Stromal cell of bone marrow (primary cell): ENCODE data around the gene CLCNKB.
"Not testable (repeated sequence)": the region's sequence is repeated elsewhere in the genome, so short reads cannot be mapped to it uniquely, and the experiment has no call there.

Experiments used
- DNase-seq: peaks from one replicate; pipeline ENCODE4 v3.0.0-alpha.2; 2012; ENCODE audit warnings: low read depth

Gene CLCNKB

GRCh38 chr1:16033103-16033632 lies 10.4 kb upstream of the CLCNKB start:
- not testable (repeated sequence) for DNase-seq

DNA sequence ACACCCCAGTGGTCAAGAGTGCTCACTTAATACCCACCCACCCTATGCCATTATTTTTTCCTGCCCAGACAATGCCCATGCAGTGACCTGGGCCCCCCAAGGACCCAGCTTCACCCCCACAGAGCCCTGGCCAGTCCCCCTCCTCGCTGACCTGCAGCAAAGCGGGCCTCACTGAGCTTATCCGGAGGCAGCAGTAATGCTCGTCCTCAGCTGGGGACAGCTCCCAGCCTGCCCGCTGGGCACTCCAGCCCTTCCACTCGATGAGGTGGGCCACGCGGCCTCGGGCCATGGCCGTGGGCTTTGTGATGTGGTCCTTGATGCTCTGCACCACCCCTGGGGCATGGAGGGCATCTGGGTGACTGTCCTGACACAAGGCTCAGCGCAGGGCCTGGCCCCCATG lies 7.1 kb upstream of the CLCNKB start:
- not testable (repeated sequence) for DNase-seq

DNA sequence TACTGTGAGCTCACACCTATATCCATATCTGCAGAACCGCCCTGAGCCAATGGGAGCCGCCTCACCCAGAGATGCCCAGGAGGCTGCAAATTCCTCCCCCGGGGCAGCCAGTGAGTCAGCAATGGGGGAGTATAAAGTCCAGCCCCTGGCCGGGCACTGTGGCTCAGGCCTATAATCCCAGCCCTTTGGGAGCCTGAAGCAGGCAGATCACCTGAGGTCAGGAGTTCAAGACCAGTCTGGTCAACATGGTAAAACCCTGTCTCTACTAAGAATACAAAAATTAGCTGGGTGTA lies 5.0 kb upstream of the CLCNKB start:
- no peak for DNase-seq

GRCh38 chr1:16039871-16040270 lies 3.7 kb upstream of the CLCNKB start:
- DNase-seq, result not testable (repeated sequence)

GRCh38 chr1:16041200-16041599 lies 2.4 kb upstream of the CLCNKB start:
- DNase-seq, result no peak

- no peak for DNase-seq
These were observed 1.5 kb upstream of the CLCNKB start for GRCh38 chr1:16042096-16042495.

GRCh38 chr1:16042654-16043053 lies 928 bp upstream of the CLCNKB start:
- not testable (repeated sequence) for DNase-seq

GRCh38 chr1:16043950-16044349 lies 368 bp downstream of the CLCNKB start:
- no peak for DNase-seq

GRCh38 chr1:16046842-16047241 lies 3.3 kb downstream of the CLCNKB start:
- DNase-seq, result no peak

GRCh38 chr1:16047791-16048475 lies 4.4 kb downstream of the CLCNKB start:
- no peak for DNase-seq

DNA sequence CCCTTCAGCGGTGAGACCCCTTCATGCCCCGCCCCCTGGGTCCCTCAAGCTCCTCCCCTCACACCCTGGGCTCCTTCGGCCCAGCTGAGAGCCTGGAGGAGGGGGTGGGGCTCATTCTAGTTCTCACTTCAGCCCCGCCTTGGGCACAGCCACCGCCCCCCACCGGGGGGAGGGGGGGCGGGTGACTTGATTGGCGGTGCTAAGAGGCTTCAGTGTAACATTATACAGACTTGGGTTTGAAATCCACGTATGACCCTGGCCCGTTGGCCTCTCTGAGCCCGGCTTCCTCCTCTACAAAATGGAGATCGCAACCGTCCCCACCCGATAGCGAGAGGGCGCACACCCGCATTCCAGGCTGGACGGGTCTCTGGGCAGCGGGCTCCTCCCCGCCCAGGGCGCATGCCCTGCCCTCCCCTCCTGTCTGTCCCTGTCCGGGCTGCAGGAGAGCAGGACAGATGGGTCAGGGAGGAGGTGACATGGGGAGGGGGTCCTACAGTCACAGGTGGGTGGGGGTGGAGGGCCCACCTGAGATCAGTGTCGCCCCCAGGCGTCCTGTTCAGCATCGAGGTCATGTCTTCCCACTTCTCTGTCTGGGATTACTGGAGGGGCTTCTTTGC lies 5.1 kb downstream of the CLCNKB start:
- no peak for DNase-seq

DNA sequence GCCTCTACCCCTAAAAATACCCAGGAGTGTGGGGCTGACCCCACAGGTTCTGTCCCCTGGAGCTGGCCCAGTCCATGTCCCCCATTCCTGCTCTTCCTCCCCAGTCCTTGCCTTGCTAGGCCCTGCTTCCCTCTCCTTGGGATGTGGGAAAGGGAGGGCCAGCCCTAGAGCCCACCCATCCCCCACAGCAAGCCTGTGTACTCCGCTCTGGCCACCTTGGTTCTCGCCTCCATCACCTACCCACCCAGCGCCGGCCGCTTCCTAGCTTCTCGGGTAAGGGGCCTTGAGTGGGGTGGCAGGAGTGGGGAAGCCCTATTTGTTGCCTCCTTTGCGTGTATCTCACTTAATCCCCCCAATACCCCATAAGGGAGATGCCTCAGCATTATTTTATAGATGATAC lies 6.7 kb downstream of the CLCNKB start:
- no peak for DNase-seq

- no peak for DNase-seq
These were observed 7.5 kb downstream of the CLCNKB start for GRCh38 chr1:16051039-16051438.

DNA sequence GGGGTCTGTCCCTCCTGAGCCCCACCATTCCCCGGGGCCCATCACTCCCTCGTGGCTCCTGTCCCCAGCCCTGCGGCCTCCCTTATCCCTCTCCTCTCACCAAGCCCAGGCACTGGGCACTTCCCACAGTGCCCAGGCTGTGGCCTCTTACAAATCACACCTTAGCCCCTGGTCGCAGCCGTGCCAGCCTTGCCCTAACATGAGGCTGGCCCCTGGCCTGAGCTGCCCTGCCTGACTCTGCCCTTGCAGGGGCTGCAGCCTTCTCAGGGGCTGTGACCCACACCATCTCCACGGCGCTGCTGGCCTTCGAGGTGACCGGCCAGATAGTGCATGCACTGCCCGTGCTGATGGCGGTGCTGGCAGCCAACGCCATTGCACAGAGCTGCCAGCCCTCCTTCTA lies 8.4 kb downstream of the CLCNKB start:
- DNase-seq, result not testable (repeated sequence)

DNA sequence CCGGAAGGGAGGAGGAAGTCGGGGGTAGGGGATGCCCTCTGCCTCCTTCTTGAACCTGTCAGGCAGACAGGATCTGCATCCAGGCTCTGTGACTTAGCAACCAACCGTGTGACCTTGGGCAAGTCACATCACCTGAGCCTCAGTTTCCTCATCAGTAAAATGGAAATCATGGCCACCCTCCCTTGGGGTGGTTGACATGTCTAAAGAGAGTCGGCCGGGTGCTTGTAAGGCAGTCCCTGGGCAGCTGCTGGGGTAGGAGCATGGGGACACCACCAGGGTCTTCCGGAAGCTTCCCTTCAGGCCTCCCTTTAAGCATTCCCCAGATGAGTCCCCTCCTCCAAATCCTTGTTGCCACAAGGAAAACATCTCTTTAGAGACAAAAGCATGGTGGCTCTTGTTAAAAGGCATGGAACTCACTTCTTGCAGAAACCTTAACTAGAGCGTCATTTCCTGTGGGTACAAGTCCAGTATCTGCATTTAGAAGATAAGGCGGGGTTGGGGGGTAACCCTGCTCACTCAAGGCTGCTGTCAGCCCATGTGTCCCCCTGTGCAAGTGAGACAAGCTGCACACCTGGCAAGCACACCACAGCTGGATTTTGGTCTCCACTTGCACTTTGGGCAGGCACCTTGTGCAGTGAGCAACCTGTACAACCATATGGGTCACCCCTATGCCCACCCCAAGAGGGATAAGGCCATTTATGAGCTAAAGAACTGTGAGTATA lies 10.4 kb downstream of the CLCNKB start:
- no peak for DNase-seq

DNA sequence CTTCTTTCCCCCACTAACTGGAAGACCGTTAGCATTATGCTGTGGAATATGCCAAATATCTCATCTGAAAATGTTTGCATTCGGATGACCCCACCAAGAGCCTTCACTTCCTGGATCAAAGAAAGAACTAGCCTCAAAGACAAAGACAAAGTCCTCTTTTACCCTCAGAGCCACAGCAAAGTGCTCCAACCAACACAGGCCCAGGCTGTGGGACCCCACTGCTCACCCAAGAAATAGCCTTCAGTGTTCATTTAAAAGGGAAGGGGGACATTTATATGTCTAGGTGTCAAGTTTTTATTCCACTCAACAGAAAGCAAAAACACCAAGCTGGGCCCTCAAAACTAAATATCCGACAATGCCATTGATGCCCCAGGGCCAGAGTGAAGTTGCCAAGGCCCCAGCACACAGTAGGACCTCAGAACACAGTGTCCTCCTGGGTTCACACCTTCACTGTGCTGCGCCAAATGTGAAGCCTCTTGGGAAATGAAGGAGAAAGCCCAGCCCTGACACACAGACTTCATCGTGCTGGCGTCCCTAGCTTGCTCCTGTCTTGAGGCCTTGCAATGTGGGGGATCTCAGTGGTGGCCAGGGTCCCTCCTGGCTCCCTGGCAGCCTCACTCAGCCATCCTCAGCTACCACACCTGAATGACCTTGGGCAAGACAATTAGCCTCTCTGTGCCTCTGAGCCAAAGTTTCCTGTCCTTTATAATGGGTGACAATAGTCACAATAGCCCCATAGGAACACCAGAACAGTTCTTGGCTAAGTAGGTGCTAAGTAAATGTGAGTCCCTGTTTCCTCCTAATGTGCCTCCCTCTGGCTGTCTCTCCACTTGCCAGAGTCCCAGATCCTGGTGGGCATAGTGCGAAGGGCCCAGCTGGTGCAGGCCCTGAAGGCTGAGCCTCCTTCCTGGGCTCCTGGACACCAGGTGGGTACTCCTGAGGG lies 11.3 kb downstream of the CLCNKB start:
- no peak for DNase-seq

- DNase-seq, result peak; percentile 32
These were observed 12.3 kb downstream of the CLCNKB start for GRCh38 chr1:16055613-16056520.

DNA sequence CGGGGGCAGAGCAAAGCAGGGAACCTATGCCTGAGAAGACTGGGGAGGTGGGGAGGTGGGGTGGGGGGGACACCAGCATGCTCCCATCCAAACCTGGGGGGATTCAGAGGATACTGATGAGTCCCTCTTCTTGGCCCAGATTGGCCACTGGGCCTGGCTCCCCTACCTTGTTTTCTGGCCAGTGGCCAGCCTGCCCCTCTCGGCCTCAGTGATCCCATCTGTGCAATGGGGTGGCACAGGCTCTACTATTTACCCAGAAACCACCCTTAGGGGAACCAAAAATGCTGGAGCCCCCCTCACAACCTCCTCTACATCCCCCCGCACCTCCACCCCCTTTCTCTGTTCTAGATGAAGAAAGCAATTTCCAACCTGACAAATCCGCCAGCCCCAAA lies 12.9 kb downstream of the CLCNKB start:
- not testable (repeated sequence) for DNase-seq

DNA sequence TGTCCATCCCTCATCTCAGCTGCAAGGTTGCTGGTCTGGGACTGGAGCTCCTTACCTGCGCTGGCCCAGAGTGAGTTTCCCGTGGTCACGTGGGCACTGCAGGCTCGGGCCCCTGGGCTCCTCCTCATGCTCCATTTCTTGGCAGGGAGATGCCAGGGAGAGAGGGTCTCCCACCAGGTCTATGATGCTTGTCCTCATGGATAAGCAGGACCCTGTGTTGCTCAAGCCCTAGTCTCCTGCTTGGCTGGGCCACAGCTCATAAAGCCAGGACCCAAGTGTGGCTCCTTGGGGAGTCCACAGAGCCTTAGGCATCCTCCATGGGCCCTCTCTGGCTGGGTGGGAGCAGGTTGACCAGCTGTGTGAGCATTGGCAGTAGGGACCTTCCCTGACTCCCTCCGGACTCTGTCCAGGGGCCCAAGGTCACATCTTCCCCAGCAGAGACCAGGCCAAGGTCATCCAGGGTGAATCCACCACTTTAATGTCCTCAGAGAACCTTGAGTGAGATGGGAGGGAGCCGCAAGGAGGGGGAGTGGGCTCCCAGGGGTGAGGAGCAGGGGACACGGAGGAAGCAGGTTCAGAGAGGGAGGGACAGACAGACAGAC lies 13.8 kb downstream of the CLCNKB start:
- DNase-seq, result not testable (repeated sequence)

GRCh38 chr1:16058394-16059120 lies 15.0 kb downstream of the CLCNKB start:
- not testable (repeated sequence) for DNase-seq
